T1000 (cell line): ENCODE measurements around the gene MRPL4.
"Not testable (repeated sequence)": the region's sequence is repeated elsewhere in the genome, so short reads cannot be mapped to it uniquely, and the experiment has no call there.

Source experiments
- DNase-seq: peaks from one replicate; lab custom pipeline; 2025; ENCODE audit warnings: mixed read lengths; lab: John Stamatoyannopoulos, UW

MRPL4 gene

GRCh38 chr19:10230173-10230860 lies 21.7 kb upstream of the MRPL4 start:
- no peak for DNase-seq

GRCh38 chr19:10230861-10231611 lies 21.0 kb upstream of the MRPL4 start, which contains the start of gene S1PR2:
TSS of gene S1PR2 (minus strand) at chr19:10231331. CDS start at chr19:10224905, 6,426 bp downstream.
- peak; percentile 26 for DNase-seq

GRCh38 chr19:10231612-10232228 lies 20.3 kb upstream of the MRPL4 start:
- no peak for DNase-seq

GRCh38 chr19:10233946-10234345 lies 18.1 kb upstream of the MRPL4 start:
- DNase-seq, result no peak

GRCh38 chr19:10235003-10235402 lies 17.0 kb upstream of the MRPL4 start:
- no peak for DNase-seq

- not testable (repeated sequence) for DNase-seq
Measured at GRCh38 chr19:10235409-10235808, 16.6 kb upstream of the MRPL4 start.

GRCh38 chr19:10237702-10238101 lies 14.3 kb upstream of the MRPL4 start:
- no peak for DNase-seq

- no peak for DNase-seq
Measured at GRCh38 chr19:10238172-10238783, 13.7 kb upstream of the MRPL4 start.

- DNase-seq, result not testable (repeated sequence)
Measured at GRCh38 chr19:10241826-10242449, 10.1 kb upstream of the MRPL4 start.

- DNase-seq, result no peak
Measured at GRCh38 chr19:10243606-10244005, 8.4 kb upstream of the MRPL4 start.

- DNase-seq, result no peak
Measured at GRCh38 chr19:10245189-10245939, 6.7 kb upstream of the MRPL4 start.

- DNase-seq, result no peak
Measured at GRCh38 chr19:10246511-10246910, 5.5 kb upstream of the MRPL4 start.

GRCh38 chr19:10252707-10253106 lies 693 bp downstream of the MRPL4 start:
- no peak for DNase-seq

- DNase-seq, result no peak
Measured at GRCh38 chr19:10254244-10254643, 2.2 kb downstream of the MRPL4 start.

- DNase-seq, result no peak
Measured at GRCh38 chr19:10255358-10255757, 3.3 kb downstream of the MRPL4 start.

GRCh38 chr19:10256551-10256950 lies 4.5 kb downstream of the MRPL4 start:
- DNase-seq, result no peak

GRCh38 chr19:10256970-10257615 lies 5.1 kb downstream of the MRPL4 start:
- DNase-seq, result no peak

- no peak for DNase-seq
Measured at GRCh38 chr19:10258080-10258710, 6.2 kb downstream of the MRPL4 start.

- DNase-seq, result peak; percentile 54
Measured at GRCh38 chr19:10259162-10259905, 7.3 kb downstream of the MRPL4 start.
